Measurements from ENCODE around the gene KDM6B.
A peak's percentile ranks its signal among the peaks of the same experiment; 100 is the strongest.

KDM6B gene

GRCh38 chr17:7833011-7833794 lies 814 bp upstream of the KDM6B start:
- DNase-seq (ENCODE audit: insufficient read length, low spot score) (no peak), FAIRE-seq (no peak)
- TF ChIP-seq POLR2A (IDR thresholded peaks at IDR 0.05; ENCODE audit: low read depth, low read length) (no peak), POU2F2 (IDR thresholded peaks at IDR 0.05; ENCODE audit: low read depth, low read length) (no peak), TAF1 (IDR thresholded peaks at IDR 0.05; ENCODE audit: low read depth, low read length) (no peak), PAX5 (IDR thresholded peaks at IDR 0.05; ENCODE audit: insufficient read depth, low read length, severe bottlenecking) (no peak), POLR2AphosphoS5 (IDR thresholded peaks at IDR 0.05; ENCODE audit: low read depth, low read length) (no peak), SPI1 (IDR thresholded peaks at IDR 0.05; ENCODE audit: low read depth, low read length) (no peak)

- FAIRE-seq: no peak
- no peak for TF ChIP-seq SPI1 (IDR thresholded peaks at IDR 0.05; ENCODE audit: low read depth, low read length)
- TF ChIP-seq TAF1 (IDR thresholded peaks at IDR 0.05; ENCODE audit: low read depth, low read length): no peak
- no peak for TF ChIP-seq PAX5 (IDR thresholded peaks at IDR 0.05; ENCODE audit: insufficient read depth, low read length, severe bottlenecking)
- TF ChIP-seq POU2F2 (IDR thresholded peaks at IDR 0.05; ENCODE audit: low read depth, low read length): no peak
- no peak for TF ChIP-seq POLR2A (IDR thresholded peaks at IDR 0.05; ENCODE audit: low read depth, low read length)
- no peak for TF ChIP-seq POLR2AphosphoS5 (IDR thresholded peaks at IDR 0.05; ENCODE audit: low read depth, low read length)
- no peak for DNase-seq (ENCODE audit: insufficient read length, low spot score)
Observed at GRCh38 chr17:7834542-7834956, 532 bp downstream of the KDM6B start.

- DNase-seq (ENCODE audit: insufficient read length, low spot score): peak; percentile 86
- peak; percentile 99 for FAIRE-seq
- TF ChIP-seq SPI1 (IDR thresholded peaks at IDR 0.05; ENCODE audit: low read depth, low read length) (peak; percentile 46; the same call in 1 of the 2 replicates), PAX5 (IDR thresholded peaks at IDR 0.05; ENCODE audit: insufficient read depth, low read length, severe bottlenecking) (no peak)
Observed at GRCh38 chr17:7834957-7835813, 1.2 kb downstream of the KDM6B start.

- DNase-seq (ENCODE audit: insufficient read length, low spot score) (no peak), FAIRE-seq (no peak)
- TF ChIP-seq POU2F2 (IDR thresholded peaks at IDR 0.05; ENCODE audit: low read depth, low read length) (no peak), POLR2AphosphoS5 (IDR thresholded peaks at IDR 0.05; ENCODE audit: low read depth, low read length) (no peak), TAF1 (IDR thresholded peaks at IDR 0.05; ENCODE audit: low read depth, low read length) (no peak), SPI1 (IDR thresholded peaks at IDR 0.05; ENCODE audit: low read depth, low read length) (no peak), PAX5 (IDR thresholded peaks at IDR 0.05; ENCODE audit: insufficient read depth, low read length, severe bottlenecking) (no peak), POLR2A (IDR thresholded peaks at IDR 0.05; ENCODE audit: low read depth, low read length) (no peak)
Observed at GRCh38 chr17:7835814-7836595, 2.0 kb downstream of the KDM6B start.

GRCh38 chr17:7836596-7837407 lies 2.8 kb downstream of the KDM6B start:
- no peak for TF ChIP-seq TAF1 (IDR thresholded peaks at IDR 0.05; ENCODE audit: low read depth, low read length)
- 0 out of 2 replicates have a peak, but pooled peaks have one; percentile 10 for TF ChIP-seq SPI1 (IDR thresholded peaks at IDR 0.05; ENCODE audit: low read depth, low read length)
- TF ChIP-seq POU2F2 (IDR thresholded peaks at IDR 0.05; ENCODE audit: low read depth, low read length): peak; percentile 82
- FAIRE-seq (peak; percentile 93), DNase-seq (ENCODE audit: insufficient read length, low spot score) (no peak)

GRCh38 chr17:7837408-7838088 lies 3.5 kb downstream of the KDM6B start:
- FAIRE-seq (peak; percentile 38), DNase-seq (ENCODE audit: insufficient read length, low spot score) (no peak)
- TF ChIP-seq SPI1 (IDR thresholded peaks at IDR 0.05; ENCODE audit: low read depth, low read length) (no peak), POU2F2 (IDR thresholded peaks at IDR 0.05; ENCODE audit: low read depth, low read length) (peak; percentile 66; the same call in 1 of the 2 replicates)

- no peak for DNase-seq (ENCODE audit: insufficient read length, low spot score)
- TF ChIP-seq POLR2A (IDR thresholded peaks at IDR 0.05; ENCODE audit: low read depth, low read length) (no peak), POLR2AphosphoS5 (IDR thresholded peaks at IDR 0.05; ENCODE audit: low read depth, low read length) (no peak), PAX5 (IDR thresholded peaks at IDR 0.05; ENCODE audit: insufficient read depth, low read length, severe bottlenecking) (no peak), TAF1 (IDR thresholded peaks at IDR 0.05; ENCODE audit: low read depth, low read length) (no peak), SPI1 (IDR thresholded peaks at IDR 0.05; ENCODE audit: low read depth, low read length) (no peak), POU2F2 (IDR thresholded peaks at IDR 0.05; ENCODE audit: low read depth, low read length) (no peak)
- FAIRE-seq: no peak
Observed at GRCh38 chr17:7838090-7839075, 4.4 kb downstream of the KDM6B start.
